GM12878 (cell line): ENCODE measurements around the gene USP35. TPM values are rescaled to one million over a fixed set of nuclear protein-coding genes. Genes with fewer than 3 reads are reported as not detected.

Experiments used
- BACH1 ChIP-seq: fragments of 450-650 bp; IDR thresholded peaks from 2 replicates; pipeline ENCODE4 v1.6.1; 2017; ENCODE audit warnings: mild to moderate bottlenecking, borderline replicate concordance
- BCL3 ChIP-seq: IDR thresholded peaks from 2 replicates; pipeline ENCODE4 v1.6.1; 2011; ENCODE audit warnings: borderline replicate concordance, low read depth, mild to moderate bottlenecking, moderate library complexity, low read length; ENCODE audit not compliant: insufficient read depth, poor library complexity, severe bottlenecking
- CREB1 ChIP-seq: IDR thresholded peaks from 2 replicates; pipeline ENCODE4 v1.6.1; 2012; ENCODE audit warnings: low read depth, mild to moderate bottlenecking, inconsistent platforms
- E2F4 ChIP-seq: IDR thresholded peaks from 2 replicates; pipeline ENCODE4 v1.6.1; 2012; ENCODE audit warnings: low read depth, low read length, improper control_type of control experiment
- EED ChIP-seq: sonication (generic); IDR thresholded peaks from 2 replicates; pipeline ENCODE4 v1.6.1; 2016; ENCODE audit warnings: antibody characterized with exemption, low read depth
- FOXM1 ChIP-seq: IDR thresholded peaks from 2 replicates; pipeline ENCODE4 v1.6.1; 2012; ENCODE audit warnings: low read depth, mild to moderate bottlenecking, inconsistent platforms, low read length, moderate library complexity
- KLF5 ChIP-seq: fragments of 450-650 bp; IDR thresholded peaks from 2 replicates; pipeline ENCODE4 v1.6.1; 2014; ENCODE audit warnings: mild to moderate bottlenecking; ENCODE audit not compliant: partially characterized antibody
- MAX ChIP-seq: IDR thresholded peaks from 2 replicates; pipeline ENCODE4 v1.6.1; 2012; ENCODE audit warnings: low read depth, low read length, improper control_type of control experiment
- NBN ChIP-seq: fragments of 450-650 bp; IDR thresholded peaks from 2 replicates; pipeline ENCODE4 v1.6.1; 2016
- NR2C1 ChIP-seq: fragments of 450-650 bp; IDR thresholded peaks from 2 replicates; pipeline ENCODE4 v1.6.1; 2017; ENCODE audit warnings: antibody characterized with exemption, mild to moderate bottlenecking, moderate library complexity
- RELA ChIP-seq: fragments of 450-650 bp; IDR thresholded peaks from 2 replicates; pipeline ENCODE4 v1.8.0; 2014; ENCODE audit warnings: borderline replicate concordance; ENCODE audit not compliant: partially characterized antibody
- TAF1 ChIP-seq: IDR thresholded peaks from 2 replicates; pipeline ENCODE4 v1.6.1; 2011; ENCODE audit warnings: mild to moderate bottlenecking, low read depth, low read length, borderline replicate concordance
- TBL1XR1 ChIP-seq: IDR thresholded peaks from 2 replicates; pipeline ENCODE4 v1.6.1; 2012; ENCODE audit warnings: low read depth, low read length, improper control_type of control experiment
- TCF3 ChIP-seq: IDR thresholded peaks from 2 replicates; pipeline ENCODE4 v1.6.1; 2012; ENCODE audit warnings: low read depth, mild to moderate bottlenecking, low read length, borderline replicate concordance; ENCODE audit not compliant: insufficient read depth
- TCF7 ChIP-seq: IDR thresholded peaks from 2 replicates; pipeline ENCODE4 v1.6.1; 2014; ENCODE audit warnings: antibody characterized with exemption, borderline replicate concordance
- ZBED1 ChIP-seq: IDR thresholded peaks from 2 replicates; pipeline ENCODE4 v1.6.1; 2016; ENCODE audit warnings: borderline replicate concordance
- ZBTB11 ChIP-seq: fragments of 450-650 bp; formaldehyde crosslinking; IDR thresholded peaks from 2 replicates; pipeline ENCODE4 v1.5.0; 2022; ENCODE audit warnings: mild to moderate bottlenecking, missing genetic modification characterization
- ZNF384 ChIP-seq: IDR thresholded peaks from 2 replicates; pipeline ENCODE4 v1.6.1; 2012; ENCODE audit warnings: low read depth, mild to moderate bottlenecking, low read length, improper control_type of control experiment, borderline replicate concordance
- ZNF687 ChIP-seq: fragments of 450-650 bp; IDR thresholded peaks from 2 replicates; pipeline ENCODE4 v1.6.1; 2017; ENCODE audit warnings: mild to moderate bottlenecking, moderate library complexity
- polyA plus RNA-seq, 11 experiments: library from polyadenylated mRNA; depleted of rRNA in 4 of 11; unstranded in 6 of 11; stranded (reverse) in 5 of 11; fragments of >200 nt; fragmentation: Nextera tagmentation in 4 of 11; fragmentation: Illumina TruSeq in 1 of 11; extraction: Ambion mirVana in 4 of 11; extraction: Trizol in 1 of 11; gene quantifications; 1 replicate in 1 of 11; 2 replicates in 10 of 11; pipeline versions ENCODE4 v1.2.1 to v1.2.3, GENCODE V29; 2011 to 2016; ENCODE audit warnings: inconsistent platforms in 2 of 11, missing spikeins in 2 of 11, low read depth in 1 of 11
- total RNA-seq, 4 experiments: library from RNA; depleted of rRNA in 3 of 4; stranded (reverse); fragments of >200 nt in 3 of 4; fragmentation: Illumina TruSeq in 1 of 4; extraction: Trizol in 1 of 4; gene quantifications; 2 replicates each; pipeline versions ENCODE4 v1.2.1 to v1.2.3, GENCODE V29; 2013 to 2021

USP35 gene
- total and polyA plus RNA-seq, 10 of the 15 experiments (the other 5 are each of a cell fraction or from before 2014, with no cell fraction given) = 0.13 to 6.4 (median 3.1) TPM; not detected in 1

- TF ChIP-seq E2F4 = no peak
- no peak for TF ChIP-seq BACH1
- TF ChIP-seq TCF3 = 0 out of 2 replicates have a peak, but pooled peaks have one; percentile 34
- TF ChIP-seq EED = peak; percentile 16; the same call in 1 of the 2 replicates
- TF ChIP-seq KLF5 = no peak
- TF ChIP-seq ZNF384 = 0 out of 2 replicates have a peak, but pooled peaks have one; percentile 23
- TF ChIP-seq NBN = peak; percentile 90
- TF ChIP-seq MAX = peak; percentile 65; the same call in 1 of the 2 replicates
- TF ChIP-seq CREB1 = peak; percentile 84
- peak; percentile 61; the same call in 1 of the 2 replicates for TF ChIP-seq TBL1XR1
- TF ChIP-seq ZBED1 = no peak
- no peak for TF ChIP-seq ZNF687
- no peak for TF ChIP-seq BCL3
- TF ChIP-seq TAF1 = peak; percentile 34; the same call in 1 of the 2 replicates
- TF ChIP-seq FOXM1 = no peak
- no peak for TF ChIP-seq ZBTB11
- peak; percentile 79 for TF ChIP-seq NR2C1
- TF ChIP-seq RELA = peak; percentile 23
- no peak for TF ChIP-seq TCF7
Measured at GRCh38 chr11:78188286-78189173, at the start of gene USP35, which contains the start of gene KCTD21 (continued).
